Ishikawa (cell line): ENCODE data around the gene SMC1A.

ENCODE experiments used
- CEBPB ChIP-seq: IDR thresholded peaks from 2 replicates; pipeline ENCODE4 v1.6.1; 2012
- CREB1 ChIP-seq: IDR thresholded peaks from 2 replicates; pipeline ENCODE4 v1.6.1; 2012; ENCODE audit warnings: low read depth
- EGR1 ChIP-seq: IDR thresholded peaks from 2 replicates; pipeline ENCODE4 v1.6.1; 2012
- EP300 ChIP-seq: IDR thresholded peaks from 2 replicates; pipeline ENCODE4 v1.6.1; 2012; ENCODE audit warnings: borderline replicate concordance
- NFIC ChIP-seq: IDR thresholded peaks from 2 replicates; pipeline ENCODE4 v1.6.1; 2012
- RAD21 ChIP-seq: IDR thresholded peaks from 2 replicates; pipeline ENCODE4 v1.6.1; 2012; ENCODE audit warnings: low read depth
- TAF1 ChIP-seq: IDR thresholded peaks from 2 replicates; pipeline ENCODE4 v1.6.1; 2012; ENCODE audit warnings: low read depth, mild to moderate bottlenecking
- TCF12 ChIP-seq: IDR thresholded peaks from 2 replicates; pipeline ENCODE4 v1.6.1; 2012; ENCODE audit warnings: low read depth
- TEAD4 ChIP-seq: IDR thresholded peaks from 2 replicates; pipeline ENCODE4 v1.6.1; 2012
- USF1 ChIP-seq: IDR thresholded peaks from 2 replicates; pipeline ENCODE4 v1.6.1; 2012
- YY1 ChIP-seq: IDR thresholded peaks from 2 replicates; pipeline ENCODE4 v1.6.1; 2012; ENCODE audit warnings: low read depth
- ZBTB7A ChIP-seq: IDR thresholded peaks from 2 replicates; pipeline ENCODE4 v1.6.1; 2012; ENCODE audit warnings: low read depth
- TF ChIP-seq, protein P1 (sequence below): IDR thresholded peaks from 2 replicates; pipeline ENCODE4 v1.6.1; 2012
- TF ChIP-seq, protein P2 (sequence below): IDR thresholded peaks from 2 replicates; pipeline ENCODE4 v1.6.1; 2012; ENCODE audit warnings: low read depth, mild to moderate bottlenecking

SMC1A gene

GRCh38 chrX:53422086-53422860 lies at the start of gene SMC1A:
Gene SMC1A, minus strand, starts transcription at chrX:53422654. Its CDS starts 54 bp downstream, at chrX:53422600.
- TF ChIP-seq, protein P1, sequence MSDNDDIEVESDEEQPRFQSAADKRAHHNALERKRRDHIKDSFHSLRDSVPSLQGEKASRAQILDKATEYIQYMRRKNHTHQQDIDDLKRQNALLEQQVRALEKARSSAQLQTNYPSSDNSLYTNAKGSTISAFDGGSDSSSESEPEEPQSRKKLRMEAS, result peak; percentile 54; the same call in 1 of the 2 replicates
- TF ChIP-seq ZBTB7A, result no peak
- peak; percentile 60; the same call in 1 of the 2 replicates for TF ChIP-seq TAF1
- TF ChIP-seq EP300, result peak; percentile 22; the same call in 1 of the 2 replicates

- TF ChIP-seq NFIC, result no peak
- no peak for TF ChIP-seq EP300
- no peak for TF ChIP-seq TCF12
- TF ChIP-seq EGR1, result no peak
- TF ChIP-seq ZBTB7A, result no peak
- TF ChIP-seq, protein P2, sequence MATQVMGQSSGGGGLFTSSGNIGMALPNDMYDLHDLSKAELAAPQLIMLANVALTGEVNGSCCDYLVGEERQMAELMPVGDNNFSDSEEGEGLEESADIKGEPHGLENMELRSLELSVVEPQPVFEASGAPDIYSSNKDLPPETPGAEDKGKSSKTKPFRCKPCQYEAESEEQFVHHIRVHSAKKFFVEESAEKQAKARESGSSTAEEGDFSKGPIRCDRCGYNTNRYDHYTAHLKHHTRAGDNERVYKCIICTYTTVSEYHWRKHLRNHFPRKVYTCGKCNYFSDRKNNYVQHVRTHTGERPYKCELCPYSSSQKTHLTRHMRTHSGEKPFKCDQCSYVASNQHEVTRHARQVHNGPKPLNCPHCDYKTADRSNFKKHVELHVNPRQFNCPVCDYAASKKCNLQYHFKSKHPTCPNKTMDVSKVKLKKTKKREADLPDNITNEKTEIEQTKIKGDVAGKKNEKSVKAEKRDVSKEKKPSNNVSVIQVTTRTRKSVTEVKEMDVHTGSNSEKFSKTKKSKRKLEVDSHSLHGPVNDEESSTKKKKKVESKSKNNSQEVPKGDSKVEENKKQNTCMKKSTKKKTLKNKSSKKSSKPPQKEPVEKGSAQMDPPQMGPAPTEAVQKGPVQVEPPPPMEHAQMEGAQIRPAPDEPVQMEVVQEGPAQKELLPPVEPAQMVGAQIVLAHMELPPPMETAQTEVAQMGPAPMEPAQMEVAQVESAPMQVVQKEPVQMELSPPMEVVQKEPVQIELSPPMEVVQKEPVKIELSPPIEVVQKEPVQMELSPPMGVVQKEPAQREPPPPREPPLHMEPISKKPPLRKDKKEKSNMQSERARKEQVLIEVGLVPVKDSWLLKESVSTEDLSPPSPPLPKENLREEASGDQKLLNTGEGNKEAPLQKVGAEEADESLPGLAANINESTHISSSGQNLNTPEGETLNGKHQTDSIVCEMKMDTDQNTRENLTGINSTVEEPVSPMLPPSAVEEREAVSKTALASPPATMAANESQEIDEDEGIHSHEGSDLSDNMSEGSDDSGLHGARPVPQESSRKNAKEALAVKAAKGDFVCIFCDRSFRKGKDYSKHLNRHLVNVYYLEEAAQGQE, result no peak
- no peak for TF ChIP-seq RAD21
- TF ChIP-seq USF1, result no peak
Measured at GRCh38 chrX:53471346-53471745, 48.9 kb upstream of the SMC1A start.

GRCh38 chrX:53458082-53458481 lies 35.6 kb upstream of the SMC1A start:
- TF ChIP-seq TCF12 (no peak), RAD21 (peak; percentile 27; the same call in 1 of the 2 replicates)

DNA sequence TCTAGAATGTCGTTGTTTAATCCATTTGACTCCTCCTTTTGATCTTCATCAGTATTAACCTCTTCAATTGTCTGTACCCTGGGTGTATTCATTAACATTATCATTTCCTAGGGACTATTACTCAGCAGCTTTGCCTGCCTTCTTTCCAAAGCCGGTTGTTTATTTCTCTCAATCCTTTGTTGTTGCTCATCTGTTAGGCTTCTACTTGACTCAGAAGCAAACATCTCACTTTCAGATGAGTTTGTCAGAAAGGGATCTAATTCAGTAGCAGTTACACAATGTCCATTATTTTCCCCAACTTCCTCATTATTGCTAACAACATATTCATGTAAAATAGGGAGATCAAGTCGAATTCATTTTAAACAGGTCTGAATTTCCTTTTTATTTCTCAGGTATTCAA lies 33.8 kb upstream of the SMC1A start:
- TF ChIP-seq TAF1 (no peak), USF1 (no peak), EP300 (no peak), TCF12 (no peak), TEAD4 (no peak), CREB1 (no peak), YY1 (no peak), CEBPB (no peak), RAD21 (no peak), NFIC (no peak)
- TF ChIP-seq, protein P2, result no peak
- TF ChIP-seq, protein P1, result no peak

- TF ChIP-seq RAD21, result no peak
- no peak for TF ChIP-seq CREB1
- TF ChIP-seq ZBTB7A, result no peak
- TF ChIP-seq, protein P1, result no peak
- no peak for TF ChIP-seq YY1
- TF ChIP-seq TCF12, result no peak
- TF ChIP-seq EP300, result no peak
Measured at GRCh38 chrX:53452812-53453211, 30.4 kb upstream of the SMC1A start.

- TF ChIP-seq USF1 (no peak), TEAD4 (no peak), YY1 (no peak), NFIC (no peak), TAF1 (no peak)
- TF ChIP-seq, protein P1, result no peak
Measured at GRCh38 chrX:53449632-53450031, 27.2 kb upstream of the SMC1A start.
